Fibroblast of skin of left biceps (primary cell): Measurements from ENCODE around the gene ATOSB.

Experiments used
- DNase-seq, 2 experiments: peaks; one replicate each; pipeline ENCODE4 v3.0.0-alpha.2; 2013; ENCODE audit warnings: low read depth in 2 of 2

The ATOSB gene

DNA sequence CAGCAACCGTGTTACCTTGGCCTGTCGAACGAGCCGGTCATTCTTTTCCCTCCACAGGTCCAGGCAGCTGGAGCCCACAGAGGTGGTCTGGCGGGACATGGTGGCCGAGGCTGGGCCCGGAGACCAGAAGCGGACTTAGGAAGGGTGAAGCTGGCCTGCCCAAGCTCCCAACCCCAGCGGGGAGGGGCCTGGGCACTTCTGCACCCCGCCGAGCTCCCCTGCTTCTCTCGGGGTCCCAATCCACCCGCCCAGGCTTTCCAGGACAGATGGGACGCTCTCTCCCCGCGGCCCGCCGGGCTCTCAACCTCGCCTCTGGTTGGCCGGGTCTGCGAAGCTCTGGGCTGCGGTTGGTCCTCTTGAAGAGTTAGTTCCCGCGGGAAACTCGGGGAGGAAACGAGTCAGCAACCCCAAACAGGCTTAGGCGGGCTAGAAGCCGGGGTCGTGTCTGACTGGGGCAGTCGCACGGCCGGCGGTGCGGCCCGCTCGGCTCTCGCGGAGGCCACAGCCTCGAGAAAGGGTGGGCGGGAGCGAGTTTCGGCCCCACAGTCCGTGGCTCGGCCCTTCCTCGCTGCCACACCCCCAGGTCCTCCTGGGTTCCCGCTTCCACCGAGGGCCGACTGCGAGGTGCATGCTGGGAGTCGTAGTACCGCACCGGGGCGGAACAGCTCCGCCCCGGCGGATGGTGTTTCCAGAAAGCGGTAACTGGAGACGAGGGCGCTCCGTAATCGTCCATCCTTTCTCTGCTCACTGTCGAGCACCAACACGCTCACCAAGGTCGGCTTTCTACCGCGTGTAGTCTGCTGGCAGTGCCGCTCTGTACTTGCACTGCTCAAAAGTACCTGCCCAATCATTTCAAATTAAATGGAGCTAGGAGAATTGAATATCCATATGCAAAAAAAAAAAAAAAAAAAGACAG is 36.0 kb downstream of the ATOSB start, which contains the start of gene FANCG:
TSS of gene FANCG (minus strand) at position 517 of the 916 bp plus-strand sequence. CDS start at position 99, 418 bp downstream.
- DNase-seq: peak; percentile 66 to 71

- no peak for DNase-seq
Measured at GRCh38 chr9:35079041-35079425, 36.6 kb downstream of the ATOSB start.

- DNase-seq: no peak
Measured at GRCh38 chr9:35078066-35078465, 37.6 kb downstream of the ATOSB start.

DNA sequence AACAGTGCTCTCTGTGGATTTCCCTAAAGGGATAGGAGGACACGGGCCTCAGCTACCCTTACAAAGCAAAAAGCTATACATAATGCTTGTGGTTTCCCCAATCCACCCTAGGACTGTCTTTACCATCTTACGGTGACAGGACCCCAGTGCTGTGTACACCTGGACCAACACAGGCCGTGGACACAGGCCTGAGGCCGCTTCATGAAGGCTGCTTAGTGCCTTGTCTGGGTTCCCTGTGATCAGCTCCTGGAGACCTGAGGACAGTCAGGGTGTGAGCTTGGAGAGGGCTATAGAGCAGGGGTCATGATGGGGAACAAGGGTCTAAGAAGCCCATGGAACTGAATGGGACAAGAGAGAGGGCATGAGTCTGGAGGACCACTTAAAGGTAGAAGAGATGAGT is 38.8 kb downstream of the ATOSB start:
- no peak for DNase-seq

DNA sequence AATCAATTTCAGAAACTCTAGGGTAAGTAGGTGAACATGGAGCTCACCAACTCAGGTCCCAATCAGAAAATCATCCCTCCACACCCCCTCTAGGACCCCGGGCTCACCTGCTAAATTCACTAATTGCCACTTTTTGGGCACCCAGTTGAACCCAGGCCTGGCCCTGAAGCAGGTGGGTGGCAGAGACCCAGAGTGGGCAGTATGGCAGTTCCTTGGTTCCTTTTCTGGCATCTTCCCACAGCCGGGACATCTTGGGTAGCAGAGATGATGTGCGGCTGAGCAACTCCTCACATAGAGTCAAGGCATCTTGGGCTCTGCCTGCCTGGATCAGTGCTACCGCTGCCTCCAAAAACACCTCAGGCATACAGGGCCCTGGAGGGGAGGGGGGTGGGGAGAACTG is 40.3 kb downstream of the ATOSB start:
- no peak for DNase-seq

GRCh38 chr9:35074791-35075190 is 40.9 kb downstream of the ATOSB start:
- no peak for DNase-seq

DNA sequence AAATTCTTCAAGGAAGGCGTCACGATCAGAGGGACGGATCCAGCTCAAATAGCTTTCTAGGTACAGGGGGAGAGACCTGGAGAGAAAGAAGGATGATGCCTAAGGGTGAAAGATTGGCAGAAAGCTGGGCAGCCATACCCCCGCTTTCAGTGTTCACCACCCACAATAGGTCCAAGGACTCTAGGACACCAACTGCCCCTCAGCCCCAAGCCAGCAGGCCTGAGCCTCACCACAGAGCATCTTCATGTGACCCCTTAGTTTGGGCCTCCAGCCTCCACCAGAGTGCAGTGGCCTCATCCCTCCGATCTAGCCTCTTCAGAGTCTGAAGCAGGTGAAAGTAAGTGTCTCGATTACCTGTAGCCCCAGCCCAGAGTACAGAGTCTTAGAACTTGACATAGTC is 41.5 kb downstream of the ATOSB start:
- no peak for DNase-seq

DNA sequence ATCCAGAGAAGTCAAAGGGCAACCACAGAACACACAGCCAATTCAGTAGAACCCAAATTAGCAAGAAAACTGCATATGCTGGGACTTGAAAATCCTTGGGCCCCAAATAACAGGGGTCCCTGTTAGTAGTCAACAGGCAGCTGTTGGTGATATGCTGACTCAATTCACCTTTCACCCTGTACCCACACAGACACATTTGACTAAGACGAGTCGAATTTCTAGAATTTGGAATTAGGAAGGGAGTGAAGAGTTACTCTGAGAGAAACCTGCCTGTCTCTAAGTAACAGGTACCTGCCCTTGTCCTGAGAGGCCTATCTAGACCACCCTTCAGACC is 42.4 kb downstream of the ATOSB start:
- no peak for DNase-seq

DNA sequence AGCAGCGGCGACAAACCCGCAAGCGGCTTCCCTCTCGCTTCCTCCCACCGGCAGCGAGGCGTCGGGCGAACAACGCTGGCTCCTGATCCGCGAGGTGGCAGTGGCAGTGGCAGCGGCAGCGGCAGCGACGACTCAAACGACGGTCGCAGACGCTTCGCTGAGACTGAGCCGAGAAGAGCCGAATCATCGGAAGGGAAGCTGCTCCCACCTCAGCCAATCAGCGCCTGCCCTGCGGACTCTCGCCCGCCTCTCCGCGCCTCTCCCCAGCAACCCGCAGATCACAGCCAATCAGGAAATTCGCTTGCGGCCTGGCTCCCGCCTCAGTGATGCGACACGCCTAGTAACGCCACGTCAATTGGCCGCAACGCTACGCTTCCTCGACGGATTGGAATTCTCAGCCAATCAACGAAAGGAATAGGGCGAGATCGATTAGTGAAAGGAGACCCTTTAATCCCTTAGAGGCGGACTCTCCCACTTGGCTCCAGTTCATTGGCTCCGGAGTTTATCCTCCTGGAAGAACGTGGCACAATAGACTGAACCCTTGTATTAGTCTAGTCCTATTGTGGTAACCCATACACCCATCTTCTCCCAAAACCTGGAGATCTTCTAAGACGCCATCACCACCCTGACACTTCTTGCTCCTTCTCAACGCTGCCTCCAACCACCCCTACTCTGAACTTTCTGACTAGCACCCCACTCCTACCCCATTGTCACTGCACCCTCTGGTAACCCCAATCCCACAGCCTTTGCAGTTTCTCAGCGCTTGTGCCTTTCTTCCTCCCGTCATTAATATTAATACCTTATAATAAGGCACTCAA is 43.0 kb downstream of the ATOSB start, which contains the start of gene VCP:
TSS of gene VCP (minus strand) at position 165 of the 818 bp plus-strand sequence. CDS start 272 bp downstream, outside the sequence.
- DNase-seq: peak; percentile 99

DNA sequence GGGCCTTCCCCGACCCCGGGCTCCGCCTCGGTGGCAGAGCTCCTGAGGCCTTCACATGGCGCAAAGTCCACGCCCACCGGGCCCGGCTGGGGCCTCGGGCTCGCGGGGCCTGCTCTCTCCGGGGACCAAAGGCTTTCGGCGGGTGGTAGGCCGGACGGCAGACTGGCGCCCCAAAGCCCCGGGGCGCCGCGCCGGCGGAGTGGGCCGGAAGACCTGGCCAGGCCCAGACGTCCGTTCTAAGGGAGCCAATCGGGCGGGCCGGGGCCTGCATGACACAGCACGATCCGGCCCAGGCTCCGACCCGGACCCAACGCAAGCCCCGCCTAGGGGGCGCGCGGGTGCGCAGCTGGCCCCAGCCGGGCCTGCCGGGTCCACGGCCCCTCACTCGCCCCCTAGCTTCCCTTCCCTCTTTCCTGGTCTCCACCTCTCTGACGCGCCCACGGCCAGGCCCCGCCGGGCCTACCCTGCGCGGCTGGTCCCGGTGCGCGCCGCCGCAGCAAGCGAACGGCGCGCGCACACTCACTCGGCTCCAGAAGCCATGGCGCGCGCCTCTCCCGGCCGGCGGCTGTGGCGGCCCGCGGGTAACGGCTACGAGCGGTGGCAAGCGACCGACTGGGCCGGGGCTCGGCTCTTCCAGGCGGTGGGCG is 43.7 kb downstream of the ATOSB start:
- DNase-seq: peak; percentile 42 to 56

DNA sequence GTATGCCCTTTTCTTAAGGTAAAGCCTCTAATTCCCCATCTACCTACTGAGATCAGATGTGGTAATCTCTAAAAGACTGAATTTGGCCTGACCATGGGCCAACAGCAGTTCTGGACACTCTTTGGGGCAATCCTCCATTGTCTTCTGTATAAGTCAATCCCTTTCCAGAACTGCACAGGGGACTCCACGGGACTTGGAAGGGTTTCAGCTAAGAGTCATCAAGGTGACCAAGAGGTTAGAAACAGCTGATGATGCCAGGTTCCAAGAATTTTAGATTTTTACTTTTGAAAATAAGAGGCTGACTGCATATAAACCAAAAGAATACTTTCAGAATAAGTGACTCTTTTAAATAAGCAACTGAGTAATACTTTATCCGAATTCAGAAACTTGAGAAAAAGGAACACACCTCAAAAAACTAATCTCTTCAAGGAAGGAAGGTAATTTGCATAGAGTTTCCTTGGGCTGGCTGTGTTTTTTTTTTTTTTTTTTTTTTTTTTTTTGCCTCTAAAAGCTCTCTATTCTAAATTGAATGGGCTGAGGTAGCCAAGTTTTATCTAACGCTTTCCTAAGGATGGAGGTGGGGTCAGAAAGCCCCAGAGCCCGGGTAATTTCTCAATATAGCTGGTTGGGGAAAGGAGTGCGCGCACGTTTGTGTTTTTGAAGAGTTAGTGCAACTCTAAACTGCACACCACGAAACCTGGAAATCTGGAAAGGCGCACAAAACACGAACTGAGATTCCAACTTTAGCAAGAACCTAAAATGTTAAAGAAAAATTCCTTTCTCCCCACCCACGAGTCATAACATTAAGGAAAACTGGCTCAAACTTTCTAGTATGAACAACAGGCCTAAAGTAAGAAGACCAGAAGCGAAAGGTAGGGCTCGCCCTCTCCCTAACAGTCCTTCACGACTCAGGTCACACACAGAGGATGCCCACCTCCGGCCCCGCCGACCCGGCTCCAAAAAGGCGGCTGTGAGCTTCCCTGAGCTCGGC is 44.5 kb downstream of the ATOSB start:
- DNase-seq: no peak

DNA sequence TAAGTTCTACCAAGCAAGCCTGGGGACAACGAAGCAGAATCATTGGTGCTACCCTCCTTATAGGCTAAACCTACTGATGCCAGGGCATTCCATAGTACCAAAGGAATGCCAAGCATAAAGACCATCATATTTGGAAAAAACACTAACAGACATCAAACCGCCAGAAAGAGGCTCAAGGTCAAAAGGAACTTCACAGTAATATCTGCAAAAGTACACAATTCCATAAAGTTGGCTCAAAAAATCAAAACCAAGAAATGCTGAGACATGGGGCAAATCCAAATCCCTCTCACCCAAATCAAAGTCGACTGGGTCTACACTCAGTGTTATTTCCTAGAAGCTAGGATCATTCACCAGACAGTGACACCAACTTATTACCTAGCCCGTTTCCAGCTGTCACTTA is 46.6 kb downstream of the ATOSB start:
- no peak for DNase-seq

- no peak for DNase-seq
Measured at GRCh38 chr9:35067056-35067455, 48.6 kb downstream of the ATOSB start.

DNA sequence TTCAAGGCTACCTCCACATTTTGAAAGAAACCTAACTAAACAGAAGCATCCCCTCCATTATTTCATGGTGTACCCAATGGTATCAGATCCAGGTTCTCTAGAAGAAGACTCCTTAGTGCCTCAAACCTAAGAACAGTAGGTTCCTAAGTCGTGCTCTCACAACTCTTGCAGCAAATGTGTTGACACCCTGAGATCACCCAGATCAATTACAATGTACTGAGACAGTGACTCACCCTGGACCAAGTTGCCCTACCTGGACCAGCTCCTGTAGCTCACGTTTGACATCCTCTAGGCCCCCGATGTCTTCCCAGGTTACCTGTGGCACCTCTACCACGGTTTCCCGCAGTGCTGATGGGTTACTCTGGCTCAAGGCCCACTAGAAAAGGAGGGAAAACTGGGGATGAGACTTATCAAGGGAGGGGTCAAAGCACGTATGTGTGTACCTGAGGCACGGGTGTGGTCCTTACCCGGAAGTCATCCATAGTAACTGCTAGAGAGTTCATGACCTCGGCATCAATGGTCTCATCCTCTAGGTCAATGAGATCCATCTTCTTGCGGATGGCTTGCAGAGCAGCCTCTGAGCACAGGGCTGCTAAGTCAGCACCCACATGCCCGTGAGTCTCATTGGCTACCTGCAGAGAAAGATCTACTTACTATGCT is 55.0 kb downstream of the ATOSB start:
- DNase-seq: no peak

- no peak for DNase-seq
Measured at GRCh38 chr9:35059438-35059837, 56.2 kb downstream of the ATOSB start.

GRCh38 chr9:35057271-35057620 is 58.4 kb downstream of the ATOSB start:
- no peak for DNase-seq

- no peak for DNase-seq
Measured at GRCh38 chr9:35056571-35057270, 58.9 kb downstream of the ATOSB start.

GRCh38 chr9:35054871-35055644 is 60.6 kb downstream of the ATOSB start:
- no peak for DNase-seq

DNA sequence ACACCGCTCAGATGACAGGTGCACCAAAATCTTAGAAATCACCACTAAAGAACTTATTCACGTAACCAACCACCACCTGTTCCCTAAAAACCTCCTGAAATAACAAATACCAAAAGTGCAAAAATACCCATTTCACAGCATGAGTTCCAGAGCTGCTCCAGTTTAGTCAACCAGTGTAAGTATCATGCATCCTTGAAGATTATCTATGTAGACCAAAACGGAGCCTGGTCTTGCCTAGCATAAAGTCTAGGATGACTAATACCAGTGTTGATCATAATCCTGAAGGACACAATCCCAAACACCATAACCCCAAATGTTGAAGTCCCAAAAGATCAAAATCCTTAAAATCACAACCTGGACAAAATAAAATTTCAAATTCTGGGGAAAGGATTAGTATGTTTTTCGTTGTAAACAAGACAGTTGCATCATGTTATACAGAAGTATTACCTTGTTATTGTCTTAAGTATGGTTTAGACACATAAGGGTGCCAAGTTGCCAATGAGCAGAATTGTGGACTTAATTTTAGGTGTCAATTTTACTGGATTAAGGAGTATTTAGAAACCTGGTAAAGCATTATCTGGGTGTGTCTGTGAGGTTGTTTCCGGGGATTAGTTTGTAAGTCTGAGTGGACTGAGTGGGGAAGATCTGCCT is 61.4 kb downstream of the ATOSB start:
- DNase-seq: no peak
